Gastrocnemius medialis (tissue), 4 donors: Measurements from ENCODE around the gene HMCN2. TPM values are rescaled to one million over a fixed set of nuclear protein-coding genes. Genes with fewer than 3 reads are reported as not detected.
A peak's percentile ranks its signal among the peaks of the same experiment; 100 is the strongest.

Experiments used
- ATAC-seq, 2 donors: fragments of 150-250 bp; one replicate each; pipeline ENCODE4 v1.9.1; 2016
- DNase-seq, 2 donors: peaks; one replicate each; pipeline ENCODE4 v3.0.0-alpha.2; 2019
- H3K27ac ChIP-seq, 4 donors: fragments of 200-600 bp; sonication (generic); 1 replicate in 1 of 4; 2 replicates in 3 of 4; pipeline ENCODE4 v1.5.1; 2016 to 2018; ENCODE audit warnings: mild to moderate bottlenecking in 2 of 4, moderate library complexity in 1 of 4
- H3K27me3 ChIP-seq, 3 donors: fragments of 200-600 bp; sonication (generic) in 2 of 3; 1 replicate in 1 of 3; 2 replicates in 2 of 3; pipeline versions ENCODE4 v1.5.1 to v1.6.0; 2016 to 2019; ENCODE audit warnings: mild to moderate bottlenecking in 1 of 3, moderate library complexity in 1 of 3
- H3K36me3 ChIP-seq, 2 donors: fragments of 200-600 bp; sonication (generic) in 1 of 2; one replicate each; pipeline ENCODE4 v1.5.1; 2017 to 2018
- H3K4me1 ChIP-seq, 2 donors: fragments of 200-600 bp; sonication (generic) in 1 of 2; one replicate each; pipeline ENCODE4 v1.5.1; 2016 to 2017; ENCODE audit warnings: mild to moderate bottlenecking in 2 of 2
- H3K4me3 ChIP-seq, 4 donors: fragments of 200-600 bp; sonication (generic) in 3 of 4; 1 replicate in 1 of 4; 2 replicates in 3 of 4; pipeline ENCODE4 v1.5.1; 2016 to 2019; ENCODE audit warnings: mild to moderate bottlenecking in 2 of 4
- H3K9me3 ChIP-seq, 3 donors: fragments of 200-600 bp; sonication (generic) in 2 of 3; 1 replicate in 1 of 3; 2 replicates in 2 of 3; pipeline ENCODE4 v1.5.1; 2016 to 2019
- CTCF ChIP-seq, 5 experiments: fragments of 450-650 bp in 3 of 5; fragments of 200-600 bp in 2 of 5; sonication (generic) in 2 of 5; IDR thresholded peaks in 4 of 5; conservative IDR thresholded peaks in 1 of 5; 1 replicate in 4 of 5; 2 replicates in 1 of 5; pipeline ENCODE4 v1.5.1; 2016 to 2019; ENCODE audit warnings: antibody characterized with exemption in 5 of 5, mild to moderate bottlenecking in 3 of 5, moderate library complexity in 3 of 5
- POLR2A ChIP-seq, 2 donors: fragments of 450-650 bp; IDR thresholded peaks; one replicate each; pipeline ENCODE4 v1.6.1; 2017; ENCODE audit warnings: antibody characterized with exemption in 2 of 2, mild to moderate bottlenecking in 2 of 2, moderate library complexity in 2 of 2
- in situ Hi-C, 4 donors: fragments of 200-750 bp; cut with MboI; loops; one replicate each; pipeline versions ENCODE4 v1.15.0 to v1.8.0; 2017; ENCODE audit warnings: low sequenced_read_pairs in 4 of 4
- intact Hi-C: fragments of 100-400 bp; cut with DNase I; formaldehyde crosslinking; loops from one replicate; pipeline ENCODE4 v1.15.1; 2023; ENCODE audit warnings: low total_unique reads
- total RNA-seq, 4 donors: library from RNA; depleted of rRNA; stranded (reverse); fragments of >200 nt; gene quantifications; one replicate each; pipeline versions ENCODE4 v1.1.0 to v1.2.3, GENCODE V29; 2016

HMCN2 gene
- total RNA-seq, 4 donors from 2014 or later, result 1.9 to 8.5 (median 7.7) TPM

DNA sequence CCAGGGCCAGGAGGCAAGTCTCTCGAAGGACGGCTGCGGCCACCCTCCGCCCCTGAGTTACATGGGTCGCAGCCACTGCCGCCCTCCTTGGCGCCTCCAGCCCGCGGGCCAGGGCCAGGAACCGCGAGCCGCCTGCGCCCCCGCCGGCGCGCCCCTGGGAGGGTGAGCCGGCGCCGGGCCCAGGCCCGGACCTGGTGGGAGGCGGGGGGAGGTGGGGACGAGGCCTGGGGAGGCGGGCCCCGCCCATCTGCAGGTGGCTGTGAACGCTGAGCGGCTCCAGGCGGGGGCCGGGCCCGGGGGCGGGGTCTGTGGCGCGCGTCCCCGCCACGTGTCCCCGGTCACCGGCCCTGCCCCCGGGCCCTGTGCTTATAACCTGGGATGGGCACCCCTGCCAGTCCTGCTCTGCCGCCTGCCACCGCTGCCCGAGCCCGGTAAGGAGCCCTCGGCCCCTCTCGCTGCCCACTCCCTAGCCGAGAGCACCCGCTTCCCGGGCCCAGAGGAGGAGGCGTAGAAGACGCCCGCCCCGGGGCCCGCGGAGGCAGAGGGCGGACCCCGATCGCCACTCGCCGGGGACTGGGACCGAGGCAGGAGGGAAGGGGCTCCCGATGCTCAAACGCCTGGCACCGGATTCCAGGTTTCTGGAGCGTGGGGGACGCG is 179.1 kb downstream of the HMCN2 start, which contains the start of gene ASS1:
TSS of gene ASS1 (plus strand) at position 397 of the 657 bp plus-strand sequence. CDS start 7,268 bp downstream, outside the sequence.
- Histone ChIP-seq H3K36me3 (no peaks in the 10 kb centered on the region), H3K27me3 (no peaks in the 10 kb centered on the region), H3K4me3 (peak within 1 kb of the TSS; percentile 62 to 80 (median 75)), H3K27ac (peak within 1 kb of the TSS; percentile 77 to 86 (median 80)), H3K4me1 (peaks cover 25 to 40% of the 10 kb centered on the region in 2 donors), H3K9me3 (no peaks in the 10 kb centered on the region)
- DNase-seq (peak; percentile 53 to 56), ATAC-seq (peak; percentile 59 to 62)
- in situ Hi-C loops (no loop called here), intact Hi-C loops (loop anchor here (5.0 to 10.0 kb wide), 2 partner anchors 133 to 390 kb away; partner anchors contain the start of genes ABL1 and FUBP3)
- no peak for TF ChIP-seq CTCF (IDR thresholded peaks at IDR 0.05 in 4 of 5, conservative IDR thresholded peaks at IDR 0.05 in 1 of 5)
- TF ChIP-seq POLR2A (IDR thresholded peaks at IDR 0.05), result peak; percentile 75 to 77

- in situ Hi-C loops (no loop called here), intact Hi-C loops (loop anchor here (5.0 to 10.0 kb wide), 2 partner anchors 132 to 389 kb away; partner anchors contain the start of genes ABL1 and FUBP3)
- DNase-seq, result peak in 1 of 2 donors; percentile 27
- no peaks in the 10 kb centered on the region for H3K36me3 ChIP-seq
- H3K27ac ChIP-seq, result peak overlapping the region; percentile 77 to 86 (median 80)
- peak overlapping the region; percentile 62 to 80 (median 75) for H3K4me3 ChIP-seq
- TF ChIP-seq POLR2A (IDR thresholded peaks at IDR 0.05) (no peak), CTCF (IDR thresholded peaks at IDR 0.05 in 4 of 5, conservative IDR thresholded peaks at IDR 0.05 in 1 of 5) (peak in 1 of 5 experiments; percentile 10)
- H3K27me3 ChIP-seq, result no peaks in the 10 kb centered on the region
- H3K4me1 ChIP-seq, result peaks cover 32 to 45% of the 10 kb centered on the region in 2 donors
- H3K9me3 ChIP-seq, result no peaks in the 10 kb centered on the region
- ATAC-seq, result peak; percentile 42 to 51
Observed at GRCh38 chr9:130445268-130445983, 179.9 kb downstream of the HMCN2 start.

DNA sequence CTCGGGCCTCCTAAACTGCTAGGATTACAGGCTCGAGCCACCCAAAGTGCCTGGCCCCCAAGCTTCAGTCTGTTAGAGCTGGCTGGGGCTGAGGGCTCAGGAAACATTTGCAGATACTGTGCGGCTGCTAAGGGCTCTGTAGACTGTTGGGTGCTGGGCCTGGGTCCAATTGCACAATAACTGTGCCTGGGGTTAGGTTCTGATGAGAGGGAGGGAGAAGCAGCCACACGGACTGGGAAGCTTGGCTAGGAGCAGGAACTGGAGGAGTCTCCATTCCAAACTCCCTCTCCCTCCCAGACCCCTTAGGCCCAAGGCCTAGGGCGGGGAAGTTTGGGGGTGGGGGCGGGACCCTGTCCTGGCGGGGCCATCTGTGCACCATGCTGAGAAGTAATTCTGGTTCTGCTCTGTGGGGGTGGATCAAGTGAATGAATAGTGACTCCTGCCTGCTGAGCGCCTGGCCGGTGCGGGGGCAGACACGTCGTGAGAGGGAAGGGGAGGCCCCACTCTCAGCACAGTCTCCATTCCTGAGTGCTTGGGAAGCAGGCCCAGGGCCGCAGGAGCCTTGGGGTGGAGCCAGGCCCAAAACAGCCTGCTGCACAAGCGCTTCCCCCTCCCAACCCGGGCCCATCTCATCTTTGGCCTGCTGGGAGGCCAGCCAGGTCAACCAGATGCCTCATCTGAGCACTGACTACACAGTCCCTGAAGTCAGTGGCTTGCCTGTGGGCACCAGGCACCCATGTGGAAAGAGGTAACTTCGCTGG is 180.7 kb downstream of the HMCN2 start:
- in situ Hi-C loops (no loop called here), intact Hi-C loops (loop anchor here (5.0 to 10.0 kb wide), 2 partner anchors 131 to 389 kb away; partner anchors contain the start of genes ABL1 and FUBP3)
- H3K9me3 ChIP-seq, result no peaks in the 10 kb centered on the region
- H3K27me3 ChIP-seq, result no peaks in the 10 kb centered on the region
- H3K36me3 ChIP-seq, result no peaks in the 10 kb centered on the region
- peak overlapping the region; percentile 62 to 80 (median 75) for H3K4me3 ChIP-seq
- ATAC-seq (peak; percentile 74 to 77), DNase-seq (peak; percentile 64 to 76)
- H3K27ac ChIP-seq, result peak overlapping the region; percentile 77 to 86 (median 80)
- TF ChIP-seq CTCF (IDR thresholded peaks at IDR 0.05 in 4 of 5, conservative IDR thresholded peaks at IDR 0.05 in 1 of 5), result no peak
- TF ChIP-seq POLR2A (IDR thresholded peaks at IDR 0.05), result no peak
- peaks cover 40 to 54% of the 10 kb centered on the region in 2 donors for H3K4me1 ChIP-seq

- TF ChIP-seq CTCF (IDR thresholded peaks at IDR 0.05 in 4 of 5, conservative IDR thresholded peaks at IDR 0.05 in 1 of 5) (no peak), POLR2A (IDR thresholded peaks at IDR 0.05) (no peak)
- intact Hi-C loops, result loop anchor here (5.0 to 10.0 kb wide), 2 partner anchors 130 to 387 kb away; partner anchors contain the start of genes ABL1 and FUBP3
- in situ Hi-C loops, result no loop called here
- Histone ChIP-seq H3K9me3 (no peaks in the 10 kb centered on the region), H3K4me1 (peaks cover 43 to 62% of the 10 kb centered on the region in 2 donors), H3K4me3 (no peak overlapping the region), H3K27ac (peak overlapping the region in 3 of 4 donors; percentile 77 to 86 (median 78)), H3K27me3 (no peaks in the 10 kb centered on the region), H3K36me3 (no peaks in the 10 kb centered on the region)
- DNase-seq (no peak), ATAC-seq (no peak)
Observed at GRCh38 chr9:130447193-130447816, 181.7 kb downstream of the HMCN2 start.
